Astrocyte (in vitro differentiated cells and primary cell): ENCODE data around the gene AKR1B1.

Source experiments
- EZH2 ChIP-seq: IDR thresholded peaks from 2 replicates; pipeline ENCODE4 v1.6.1; 2012; ENCODE audit warnings: mild to moderate bottlenecking, low read length, inconsistent platforms; ENCODE audit not compliant: insufficient read depth
- TF ChIP-seq, protein P1 (sequence below): IDR thresholded peaks from 2 replicates; pipeline ENCODE4 v1.5.1; 2011; ENCODE audit warnings: low read depth, mild to moderate bottlenecking, inconsistent platforms, low read length, moderate library complexity; ENCODE audit not compliant: insufficient read depth

DNA sequence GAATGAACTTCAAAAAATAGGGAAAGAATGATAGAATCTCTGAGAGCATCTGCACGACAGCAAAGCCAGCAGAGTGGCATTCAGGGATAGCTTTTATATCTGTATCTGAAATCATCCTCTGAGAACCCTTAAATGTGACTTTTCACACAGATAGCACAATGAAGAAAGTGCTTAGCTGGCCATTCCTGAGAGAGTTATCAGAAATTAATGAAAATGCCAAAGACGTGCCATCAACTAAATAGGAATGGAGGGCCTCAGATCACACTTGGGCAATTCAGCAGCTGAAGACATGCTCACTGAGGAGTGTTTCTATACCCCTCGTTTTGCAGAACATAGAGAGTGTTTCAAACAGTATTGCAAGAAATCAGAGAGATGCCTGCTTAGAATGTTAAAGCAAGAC is 51.6 kb downstream of the AKR1B1 start:
- TF ChIP-seq EZH2 = no peak
- TF ChIP-seq, protein P1, sequence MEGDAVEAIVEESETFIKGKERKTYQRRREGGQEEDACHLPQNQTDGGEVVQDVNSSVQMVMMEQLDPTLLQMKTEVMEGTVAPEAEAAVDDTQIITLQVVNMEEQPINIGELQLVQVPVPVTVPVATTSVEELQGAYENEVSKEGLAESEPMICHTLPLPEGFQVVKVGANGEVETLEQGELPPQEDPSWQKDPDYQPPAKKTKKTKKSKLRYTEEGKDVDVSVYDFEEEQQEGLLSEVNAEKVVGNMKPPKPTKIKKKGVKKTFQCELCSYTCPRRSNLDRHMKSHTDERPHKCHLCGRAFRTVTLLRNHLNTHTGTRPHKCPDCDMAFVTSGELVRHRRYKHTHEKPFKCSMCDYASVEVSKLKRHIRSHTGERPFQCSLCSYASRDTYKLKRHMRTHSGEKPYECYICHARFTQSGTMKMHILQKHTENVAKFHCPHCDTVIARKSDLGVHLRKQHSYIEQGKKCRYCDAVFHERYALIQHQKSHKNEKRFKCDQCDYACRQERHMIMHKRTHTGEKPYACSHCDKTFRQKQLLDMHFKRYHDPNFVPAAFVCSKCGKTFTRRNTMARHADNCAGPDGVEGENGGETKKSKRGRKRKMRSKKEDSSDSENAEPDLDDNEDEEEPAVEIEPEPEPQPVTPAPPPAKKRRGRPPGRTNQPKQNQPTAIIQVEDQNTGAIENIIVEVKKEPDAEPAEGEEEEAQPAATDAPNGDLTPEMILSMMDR = no peak
